ENCODE measurements around the gene FOXP1.

FOXP1 gene

GRCh38 chr3:71056327-71056726, 527.2 kb downstream of the FOXP1 start:
- no peak for TF ChIP-seq CTCF (IDR thresholded peaks at IDR 0.05; ENCODE audit: low read depth, low read length, missing control alignments)
- no peak overlapping the region for H3K4me3 ChIP-seq (ENCODE audit: low read depth, low read length)
- DNase-seq (ENCODE audit: low read depth): no peak

DNA sequence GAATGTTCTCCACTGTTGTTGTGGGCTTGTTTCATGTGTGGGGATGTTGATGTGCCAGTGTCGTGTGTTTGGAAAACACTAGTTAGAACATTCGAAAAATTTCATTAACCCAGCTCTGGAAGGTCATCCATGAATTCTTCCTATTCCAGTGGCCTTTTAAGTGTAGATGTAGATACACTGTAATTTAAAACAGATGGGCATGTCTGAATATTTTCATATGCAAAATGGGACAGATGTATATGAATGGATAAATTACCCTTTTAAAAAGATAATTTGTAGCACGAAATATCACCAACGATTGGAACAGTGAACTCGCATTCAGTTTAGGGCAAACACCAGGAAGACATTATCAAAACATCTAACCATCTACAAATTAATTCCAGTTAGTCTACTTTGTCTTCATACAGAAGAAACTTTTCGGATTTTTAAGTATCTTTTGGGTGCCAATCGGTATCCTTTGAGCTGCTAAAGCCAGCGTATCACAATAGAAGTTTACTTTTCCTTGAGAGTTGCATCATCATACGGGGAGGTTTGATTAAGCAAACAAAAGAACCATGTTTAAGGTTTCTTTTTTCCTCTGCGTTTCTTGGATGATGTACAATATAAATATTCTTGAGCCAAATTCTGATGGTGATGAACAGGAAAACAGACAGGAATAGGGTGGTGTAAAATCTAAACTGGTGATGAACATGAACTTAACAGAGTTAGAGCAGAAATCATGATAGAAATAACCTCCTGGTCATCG, 528.1 kb downstream of the FOXP1 start:
- TF ChIP-seq CTCF (IDR thresholded peaks at IDR 0.05; ENCODE audit: low read depth, low read length, missing control alignments): no peak
- DNase-seq (ENCODE audit: low read depth): no peak
- no peak overlapping the region for H3K4me3 ChIP-seq (ENCODE audit: low read depth, low read length)

DNA sequence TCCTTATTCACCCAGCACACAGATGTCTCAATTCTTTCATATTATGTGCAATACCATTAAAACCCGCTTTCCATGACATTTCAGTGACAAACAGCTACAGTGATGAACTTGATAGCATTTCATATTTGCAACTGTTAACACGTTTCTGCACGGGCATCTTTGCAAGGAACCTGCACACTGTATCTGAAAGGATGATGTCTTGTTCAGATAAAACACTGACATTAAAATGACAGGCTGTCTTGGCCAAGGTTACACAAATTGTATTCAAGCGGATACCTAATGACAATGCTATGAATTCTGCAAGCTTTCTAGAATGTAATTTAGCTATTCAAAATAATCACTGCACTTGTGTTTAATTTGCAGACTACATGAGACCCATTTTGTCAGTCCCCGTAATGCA, 529.2 kb downstream of the FOXP1 start:
- no peak for TF ChIP-seq CTCF (IDR thresholded peaks at IDR 0.05; ENCODE audit: low read depth, low read length, missing control alignments)
- DNase-seq (ENCODE audit: low read depth): no peak
- no peak overlapping the region for H3K4me3 ChIP-seq (ENCODE audit: low read depth, low read length)

GRCh38 chr3:71053495-71053894, 530.0 kb downstream of the FOXP1 start:
- H3K4me3 ChIP-seq (ENCODE audit: low read depth, low read length): no peak overlapping the region
- no peak for TF ChIP-seq CTCF (IDR thresholded peaks at IDR 0.05; ENCODE audit: low read depth, low read length, missing control alignments)
- no peak for DNase-seq (ENCODE audit: low read depth)

GRCh38 chr3:71052716-71053115, 530.8 kb downstream of the FOXP1 start:
- no peak for TF ChIP-seq CTCF (IDR thresholded peaks at IDR 0.05; ENCODE audit: low read depth, low read length, missing control alignments)
- DNase-seq (ENCODE audit: low read depth): no peak
- no peak overlapping the region for H3K4me3 ChIP-seq (ENCODE audit: low read depth, low read length)

DNA sequence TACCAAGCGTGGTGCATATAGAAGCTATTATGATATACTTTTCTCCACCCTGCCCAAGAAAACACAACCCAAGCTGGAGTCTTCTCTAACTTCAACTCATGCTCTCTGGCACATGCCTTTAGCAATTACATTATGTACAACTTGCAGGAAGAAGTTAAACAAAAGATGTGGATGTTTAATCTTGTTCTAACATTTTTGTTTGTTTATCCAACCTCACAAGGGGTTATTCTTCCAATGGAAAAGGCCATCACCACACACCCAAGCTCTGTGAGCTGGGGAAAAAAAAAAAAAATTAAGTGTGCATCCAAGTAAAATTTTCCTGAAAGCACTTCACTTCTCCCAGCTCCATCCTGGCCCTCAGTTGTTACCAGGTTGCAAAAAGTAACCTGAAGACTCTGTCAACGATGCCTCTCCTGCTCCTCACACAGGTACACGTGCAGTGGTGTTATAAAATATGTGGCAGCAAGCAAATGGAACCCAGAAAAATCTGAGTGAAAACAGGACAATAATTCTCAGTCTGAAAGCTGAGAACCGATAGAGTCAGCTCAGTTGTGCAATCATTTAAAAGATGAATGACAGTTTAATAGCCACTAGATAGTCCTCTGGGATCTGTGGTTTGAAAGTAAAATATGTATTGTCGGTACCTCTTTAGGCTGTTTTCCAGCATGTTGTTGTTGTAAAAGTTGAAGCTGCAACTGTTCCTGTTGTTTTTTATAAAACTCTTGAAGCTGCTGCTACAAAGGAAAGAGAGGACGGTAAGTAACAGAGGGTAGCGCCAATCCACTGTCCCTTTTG, 531.4 kb downstream of the FOXP1 start:
- DNase-seq (ENCODE audit: low read depth): no peak
- TF ChIP-seq CTCF (IDR thresholded peaks at IDR 0.05; ENCODE audit: low read depth, low read length, missing control alignments): no peak
- no peak overlapping the region for H3K4me3 ChIP-seq (ENCODE audit: low read depth, low read length)

Measured in GM12864 (cell line).